GM21381 (cell line): Measurements from ENCODE around the gene ELFN1.

Experiments used
- ATAC-seq: cut with Tn5 transposase; IDR thresholded peaks from one replicate; pipeline ENCODE4 v1.9.1; 2021; ENCODE audit warnings: mild to moderate bottlenecking, moderate library complexity; ENCODE audit not compliant: unreplicated experiment

The ELFN1 gene

DNA sequence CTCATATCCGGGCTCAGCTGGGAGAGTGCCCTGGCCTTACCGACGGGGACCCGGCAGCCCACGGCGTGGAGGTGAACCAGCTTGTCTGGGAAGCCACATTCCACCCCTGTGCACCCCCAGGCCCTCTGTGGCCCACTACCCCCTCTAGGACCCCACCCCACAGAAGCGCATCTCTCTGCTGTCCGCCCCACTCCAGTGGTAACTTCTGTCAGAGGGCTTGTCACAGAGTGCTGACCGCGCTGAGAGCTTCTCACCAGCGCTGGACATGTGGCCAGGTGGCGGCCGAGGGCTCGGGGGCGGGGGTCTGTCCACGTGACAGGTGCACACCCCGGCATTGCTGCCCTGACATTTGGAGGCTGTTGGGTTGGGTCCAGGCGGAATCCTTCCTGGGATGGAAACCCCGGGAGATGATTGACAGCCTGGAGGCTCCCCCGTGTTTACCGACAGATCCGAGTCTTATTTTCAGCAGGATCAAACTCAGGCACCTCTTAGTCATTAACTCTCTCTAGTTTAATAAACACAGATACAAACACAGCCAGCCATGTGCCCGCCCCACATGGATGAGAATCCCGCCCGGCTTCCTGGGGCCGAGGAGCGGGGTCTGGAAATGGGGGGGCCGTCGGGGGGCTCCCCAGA, 5.1 kb downstream of the ELFN1 start:
- ATAC-seq, result no peak

DNA sequence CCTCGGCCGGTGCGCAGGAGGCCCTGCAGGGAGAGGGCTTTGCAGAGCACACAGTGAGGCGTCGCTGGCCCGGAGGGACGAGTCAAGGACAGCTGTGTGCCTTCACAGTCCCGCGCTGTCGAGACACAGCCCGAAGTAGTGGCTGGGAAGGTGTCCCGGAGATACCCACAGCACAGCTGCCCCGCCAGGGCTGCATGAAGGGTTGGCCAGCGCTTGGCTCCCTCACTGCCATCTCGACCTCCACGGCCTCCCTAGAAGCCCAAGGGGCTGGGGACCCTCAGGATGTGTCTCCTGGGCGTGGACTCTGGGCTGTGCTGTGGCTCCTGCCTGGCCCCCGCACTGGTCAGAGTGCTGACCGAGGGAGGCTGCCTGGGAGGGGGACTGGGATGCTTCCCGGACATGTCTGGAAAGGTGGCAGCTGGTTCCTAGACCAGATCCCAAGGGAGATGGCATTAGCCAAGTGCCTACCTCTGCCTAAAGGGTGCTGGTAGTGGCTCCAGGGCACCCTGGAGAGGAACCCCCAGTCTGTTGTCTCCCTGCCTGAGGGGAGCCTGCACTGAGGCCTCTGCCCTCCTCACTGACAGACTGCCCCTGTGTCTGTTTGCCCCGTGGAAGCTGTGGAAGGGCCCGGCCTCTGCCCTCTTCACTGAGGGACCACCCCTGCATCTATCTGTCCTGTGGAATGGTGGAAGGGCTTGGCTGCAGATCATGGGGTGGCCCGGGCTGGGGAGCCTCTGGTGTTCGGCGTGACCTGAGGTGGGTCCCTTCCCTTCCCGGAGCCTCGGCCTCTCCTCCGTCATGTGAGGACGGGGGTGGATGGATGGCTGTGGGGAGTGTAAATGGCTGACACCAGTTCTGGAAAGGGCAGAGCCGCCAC, 5.8 kb downstream of the ELFN1 start:
- no peak for ATAC-seq

DNA sequence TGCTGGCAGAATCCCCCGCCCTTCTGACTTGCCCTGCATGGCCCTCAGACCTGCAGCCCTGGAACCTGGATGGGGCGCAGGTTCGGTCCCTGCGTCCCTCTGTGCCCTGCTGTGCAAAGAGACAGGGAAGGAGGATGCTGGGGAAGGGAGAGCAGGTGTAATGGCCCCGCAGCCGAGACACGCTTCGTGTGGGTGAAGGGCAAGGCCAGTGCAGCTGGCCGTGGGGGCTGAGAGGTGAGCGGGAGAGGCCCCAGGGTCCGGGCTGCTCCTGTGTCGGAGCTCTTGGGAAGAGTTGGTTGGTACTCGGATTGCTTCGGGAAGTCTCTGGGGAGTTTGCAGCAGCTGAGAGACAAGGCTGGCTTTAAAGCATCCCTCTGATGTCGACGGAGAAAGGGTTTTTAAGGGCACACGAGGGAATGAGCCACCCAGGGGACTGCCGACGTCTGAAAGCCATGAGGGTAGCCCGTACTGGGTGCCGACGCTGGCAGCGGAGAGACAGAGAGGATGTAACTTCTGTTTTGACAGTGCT, 6.5 kb downstream of the ELFN1 start:
- ATAC-seq, result no peak

DNA sequence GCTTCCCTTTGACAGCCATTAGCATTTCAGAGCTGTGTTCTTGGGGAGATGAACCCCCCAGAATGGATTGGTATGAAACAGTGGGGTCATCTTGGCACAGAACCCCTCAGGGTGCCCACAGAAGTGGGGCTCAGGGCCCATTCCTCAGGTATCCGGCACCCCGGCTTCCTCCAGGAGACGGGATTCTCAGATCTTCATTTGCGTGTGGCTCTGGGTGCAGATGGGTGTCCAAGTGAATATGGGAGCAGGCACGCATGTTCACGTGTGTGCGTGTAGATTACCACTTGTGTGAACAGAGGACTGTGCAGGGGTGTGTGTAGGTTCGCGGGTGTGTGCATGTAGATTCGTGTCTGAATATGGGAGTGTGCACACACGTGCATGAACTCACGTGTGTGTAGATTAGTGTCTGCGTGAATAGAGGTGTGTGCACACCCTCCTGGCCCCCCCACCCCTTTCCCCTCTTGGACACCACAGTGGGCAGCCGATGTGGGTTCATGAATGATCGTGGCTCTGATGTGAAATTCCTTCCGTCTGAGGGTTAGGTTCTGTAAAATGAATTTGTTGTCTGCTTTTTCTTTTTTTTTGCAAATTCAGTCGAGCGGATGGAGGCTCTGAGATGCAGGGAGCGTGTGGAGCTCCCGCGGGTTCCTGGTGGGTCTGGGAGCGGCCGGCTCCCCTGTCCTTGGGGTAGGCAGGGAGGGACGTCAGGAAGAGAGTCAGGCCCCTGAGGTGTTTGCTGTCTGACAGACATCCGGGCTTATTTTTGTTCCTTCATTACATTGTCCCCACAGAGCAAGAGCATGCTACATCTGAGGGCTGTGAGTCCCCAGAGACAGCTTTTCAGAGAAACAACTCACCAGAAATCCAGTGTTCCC, 7.4 kb downstream of the ELFN1 start:
- ATAC-seq, result no peak

DNA sequence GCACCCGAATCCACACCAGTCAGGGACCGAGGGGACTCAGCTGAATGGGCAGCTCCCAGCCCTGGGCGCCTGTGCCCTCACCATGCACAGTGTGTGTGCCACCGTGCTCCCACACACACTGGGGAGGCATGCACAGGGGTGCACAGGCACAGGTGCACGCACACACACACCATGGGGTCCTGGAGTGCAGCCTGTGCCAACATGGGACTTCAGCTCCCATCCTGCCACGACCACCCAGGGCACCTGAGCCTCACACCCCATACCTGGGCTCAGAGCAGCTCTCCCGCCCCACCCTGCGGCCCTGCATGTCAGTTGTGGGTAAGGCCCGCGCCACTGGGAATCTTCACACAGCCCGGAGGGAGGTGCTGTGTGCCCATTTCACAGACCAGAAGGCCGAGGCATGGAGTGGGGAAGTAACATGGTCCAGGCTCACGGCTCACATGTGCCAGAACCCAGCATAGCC, 8.0 kb downstream of the ELFN1 start:
- ATAC-seq, result no peak

DNA sequence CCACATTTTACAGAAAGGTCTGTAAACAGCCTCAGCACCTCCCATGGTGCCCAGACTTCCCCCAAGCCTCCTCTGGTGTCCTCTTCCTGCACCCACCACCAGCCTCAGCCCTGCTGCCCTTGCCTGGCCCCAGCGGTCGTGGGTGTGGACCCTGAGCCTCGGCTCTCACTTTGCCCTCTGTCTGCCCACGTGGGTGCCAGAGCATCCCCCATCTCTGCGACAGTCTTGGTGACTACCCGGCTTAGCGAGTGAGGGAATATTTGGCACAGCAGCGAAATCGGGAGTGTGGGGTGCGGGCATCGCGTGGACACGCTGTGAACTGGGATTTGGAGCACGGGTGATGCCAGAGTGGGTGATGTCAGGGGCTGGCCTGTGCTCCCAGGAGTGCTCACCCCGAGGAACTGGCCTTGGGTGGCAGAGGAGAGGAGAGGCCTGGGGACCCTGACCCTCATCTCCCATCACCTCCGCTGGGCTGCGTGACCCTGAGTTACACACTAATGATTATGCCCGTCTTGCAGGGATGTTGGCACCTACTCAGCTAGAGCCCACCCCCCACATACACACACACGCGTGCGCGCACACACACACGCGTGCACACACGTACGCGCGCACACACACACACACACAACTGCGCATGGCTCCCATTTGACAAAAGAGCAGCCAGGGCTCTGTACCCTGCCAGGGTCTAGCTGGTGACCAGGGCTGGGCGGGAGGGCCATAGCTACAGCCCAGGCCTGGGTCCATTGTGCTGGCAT, 8.7 kb downstream of the ELFN1 start:
- no peak for ATAC-seq

DNA sequence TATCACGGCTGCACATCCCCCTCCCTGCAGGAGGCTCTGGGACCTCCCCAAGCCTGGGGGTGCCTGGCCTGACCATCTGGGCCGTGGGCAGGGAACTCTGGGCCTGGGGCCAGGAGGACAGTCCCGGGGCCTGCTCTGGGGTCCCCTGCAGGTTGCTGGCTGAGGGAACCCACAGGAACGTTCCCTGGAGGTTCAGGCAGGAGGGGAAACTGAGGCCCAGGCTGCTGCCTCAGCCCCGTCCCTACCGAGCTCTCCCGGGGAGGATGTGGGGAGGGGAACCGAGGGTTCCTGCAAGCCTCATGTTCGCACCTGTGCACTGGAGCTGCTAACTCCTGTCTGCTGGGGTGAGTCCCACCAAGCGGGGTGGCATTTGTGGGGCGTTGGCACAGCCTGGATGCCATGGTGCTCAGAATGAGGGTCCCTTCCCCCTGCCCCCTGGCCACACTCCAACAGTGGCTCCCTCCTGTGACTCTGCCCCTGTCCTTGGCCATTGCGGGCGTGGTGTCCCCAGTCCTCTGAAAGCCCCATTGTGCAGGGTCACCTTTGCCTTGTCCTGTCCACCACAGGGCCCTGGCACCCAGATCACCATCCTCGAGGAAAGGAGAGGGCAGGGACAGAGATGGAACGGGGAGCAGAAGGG, 9.4 kb downstream of the ELFN1 start:
- no peak for ATAC-seq

DNA sequence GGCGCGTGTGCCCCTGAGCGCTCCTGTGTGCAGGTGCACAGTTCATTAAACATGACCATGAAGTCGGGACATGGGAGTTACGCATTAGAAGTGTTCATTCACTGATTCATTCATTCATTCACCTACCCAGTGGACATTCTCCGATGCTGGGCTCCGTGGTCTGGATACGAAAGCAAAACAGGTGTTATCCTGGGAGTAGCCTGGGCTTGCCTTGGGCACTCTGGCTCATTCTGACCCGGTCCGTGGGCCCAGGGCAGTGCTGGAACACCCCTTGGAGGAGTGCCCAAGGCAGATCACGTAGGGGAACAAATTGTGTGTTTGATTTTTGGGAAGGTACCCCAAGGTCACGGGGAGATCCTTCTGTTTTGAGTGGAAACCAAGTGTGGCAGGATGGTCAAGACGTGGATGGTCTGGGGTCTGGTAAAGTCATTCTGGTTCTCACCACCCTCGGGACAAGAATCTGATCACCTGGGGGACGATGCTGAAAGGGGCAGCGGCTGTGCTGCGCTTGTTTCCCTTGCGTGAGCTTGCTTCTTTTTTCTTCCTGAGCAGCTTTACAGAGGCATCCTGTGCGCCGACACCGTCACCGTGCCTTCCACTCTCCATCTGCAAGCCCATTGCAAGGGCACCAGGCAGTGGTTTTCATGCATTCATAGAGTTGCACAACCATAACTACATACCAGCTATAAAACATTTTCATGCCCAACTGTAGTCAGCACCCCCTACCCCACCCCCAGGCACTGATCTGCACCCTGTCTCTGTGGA, 10.1 kb downstream of the ELFN1 start:
- ATAC-seq, result no peak

DNA sequence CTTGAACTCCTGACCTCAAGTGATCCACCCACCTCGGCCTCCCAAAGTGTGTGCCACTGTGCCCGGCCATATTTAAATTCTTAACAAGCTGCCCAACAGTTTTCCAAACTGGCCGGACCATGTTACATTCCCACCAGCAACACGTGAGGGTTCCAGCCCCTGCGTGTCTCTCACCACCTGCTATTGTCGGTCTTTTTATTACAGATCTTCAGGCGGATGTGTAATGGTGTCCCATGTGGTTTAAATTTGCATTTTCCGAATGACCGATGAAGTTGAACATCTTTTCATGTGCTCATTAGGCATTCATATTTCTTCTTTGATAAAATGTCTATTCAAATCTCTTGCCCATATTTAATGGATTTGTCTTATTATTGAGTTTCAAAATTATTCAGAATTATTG, 11.5 kb downstream of the ELFN1 start:
- no peak for ATAC-seq

DNA sequence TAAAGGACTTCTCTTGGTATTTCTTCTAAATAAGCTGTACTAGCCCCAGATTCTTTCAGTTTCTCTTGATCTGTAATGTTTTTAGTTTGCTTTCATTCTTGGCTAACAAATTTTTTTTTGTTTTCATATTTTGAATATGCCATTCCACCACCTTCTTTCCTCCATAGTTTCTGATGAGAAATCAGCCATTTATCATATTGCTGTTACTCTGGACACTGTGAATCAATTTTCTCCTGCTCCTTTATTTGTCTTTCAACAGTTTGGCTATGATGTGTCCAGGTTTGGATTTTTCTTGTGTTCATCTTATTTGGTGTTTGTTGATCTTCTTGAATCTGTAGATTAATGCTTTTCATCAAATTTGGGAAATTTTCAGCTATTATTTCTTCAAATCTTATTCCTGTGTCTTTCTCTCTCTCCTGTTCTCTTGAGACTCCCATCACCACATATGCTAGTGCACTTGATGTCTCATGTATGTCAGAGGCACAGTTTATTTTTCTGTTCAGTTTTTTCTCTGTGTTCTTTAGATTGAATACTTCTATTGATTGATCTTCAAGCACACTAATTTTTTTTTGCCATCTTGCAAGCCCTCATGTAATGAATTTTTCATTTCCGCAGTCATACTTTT, 15.0 kb downstream of the ELFN1 start:
- ATAC-seq, result no peak

DNA sequence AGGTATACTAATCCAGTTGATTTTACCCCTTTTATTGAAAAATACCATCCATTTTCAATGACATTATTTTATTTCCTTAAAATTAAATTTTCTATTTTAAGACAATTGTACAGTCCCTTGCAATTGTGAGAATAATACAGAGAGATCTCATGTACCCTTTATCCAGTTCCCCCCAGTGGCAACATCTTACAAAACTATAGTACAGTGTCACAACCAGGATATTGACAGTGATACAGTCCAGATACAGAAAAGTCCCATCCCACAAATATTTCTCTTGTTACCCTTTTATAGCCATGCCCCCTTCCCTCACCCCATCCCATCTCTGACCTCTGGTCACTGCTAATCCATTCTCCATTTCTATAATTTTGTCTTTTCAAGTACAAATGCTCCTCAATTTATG, 18.5 kb downstream of the ELFN1 start:
- ATAC-seq, result no peak

DNA sequence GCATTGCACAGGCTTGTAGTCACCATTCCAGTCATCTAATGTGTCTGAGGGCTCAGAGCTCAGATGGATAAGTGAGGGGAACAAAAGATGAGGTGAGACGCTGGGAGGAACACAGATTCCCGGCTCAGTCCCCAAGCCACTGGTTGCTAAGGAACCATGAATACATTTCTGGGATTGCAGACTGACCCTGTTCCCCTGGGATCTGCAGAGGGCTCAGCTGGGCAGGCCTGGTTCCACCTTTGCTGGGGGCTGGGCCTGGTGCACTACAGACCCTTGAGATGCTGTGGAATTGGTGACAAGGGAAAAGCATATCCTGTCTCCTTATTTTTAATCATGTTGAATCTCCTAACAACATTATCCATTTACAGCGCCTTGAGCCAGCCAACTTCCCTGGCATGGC, 19.2 kb downstream of the ELFN1 start:
- no peak for ATAC-seq

DNA sequence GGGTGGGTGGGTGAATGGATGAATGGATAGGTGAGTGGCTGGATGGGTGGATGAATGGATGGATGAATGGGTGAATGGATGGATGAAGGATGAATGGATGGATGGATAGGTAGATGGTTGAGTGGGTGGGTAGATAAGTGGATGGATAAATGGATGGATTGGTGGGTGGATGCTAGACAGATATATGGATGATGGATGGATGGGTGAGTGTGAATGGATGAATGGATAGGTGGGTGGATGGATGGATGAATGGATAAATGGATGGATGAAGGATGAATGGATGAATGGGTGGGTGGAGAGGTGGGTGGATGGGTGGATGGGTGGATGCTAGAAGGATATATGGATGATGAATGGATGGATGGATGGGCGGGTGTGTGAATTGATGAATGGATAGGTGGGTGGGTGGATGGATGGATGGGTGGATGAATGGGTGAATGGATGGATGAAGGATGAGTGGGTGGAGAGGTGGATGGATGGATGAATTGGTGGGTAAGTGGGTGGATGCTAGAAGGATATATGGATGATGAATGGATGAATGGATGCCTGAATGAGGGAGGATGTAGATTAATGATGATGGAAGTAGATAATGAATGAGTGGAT, 20.4 kb downstream of the ELFN1 start:
- ATAC-seq, result no peak

DNA sequence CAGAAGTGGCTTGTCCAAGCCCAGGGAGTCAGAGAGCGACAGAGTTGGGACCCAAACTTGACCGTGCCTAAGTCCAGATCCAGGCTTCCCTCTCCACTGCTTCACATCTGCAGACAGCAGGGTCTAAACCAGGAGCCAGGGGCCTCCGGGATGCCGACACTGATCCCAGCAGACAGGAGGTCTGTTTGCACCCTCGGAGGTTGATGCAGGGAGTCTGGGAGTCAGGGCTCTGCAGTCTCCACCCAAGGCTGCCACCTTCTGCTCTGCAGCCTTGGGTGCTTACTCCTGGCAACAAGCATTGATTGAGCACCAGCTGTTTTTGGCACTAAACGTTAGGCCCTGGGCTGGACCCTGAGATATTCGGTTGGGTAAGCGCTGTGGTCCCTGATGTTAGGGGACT, 21.0 kb downstream of the ELFN1 start:
- ATAC-seq, result no peak

DNA sequence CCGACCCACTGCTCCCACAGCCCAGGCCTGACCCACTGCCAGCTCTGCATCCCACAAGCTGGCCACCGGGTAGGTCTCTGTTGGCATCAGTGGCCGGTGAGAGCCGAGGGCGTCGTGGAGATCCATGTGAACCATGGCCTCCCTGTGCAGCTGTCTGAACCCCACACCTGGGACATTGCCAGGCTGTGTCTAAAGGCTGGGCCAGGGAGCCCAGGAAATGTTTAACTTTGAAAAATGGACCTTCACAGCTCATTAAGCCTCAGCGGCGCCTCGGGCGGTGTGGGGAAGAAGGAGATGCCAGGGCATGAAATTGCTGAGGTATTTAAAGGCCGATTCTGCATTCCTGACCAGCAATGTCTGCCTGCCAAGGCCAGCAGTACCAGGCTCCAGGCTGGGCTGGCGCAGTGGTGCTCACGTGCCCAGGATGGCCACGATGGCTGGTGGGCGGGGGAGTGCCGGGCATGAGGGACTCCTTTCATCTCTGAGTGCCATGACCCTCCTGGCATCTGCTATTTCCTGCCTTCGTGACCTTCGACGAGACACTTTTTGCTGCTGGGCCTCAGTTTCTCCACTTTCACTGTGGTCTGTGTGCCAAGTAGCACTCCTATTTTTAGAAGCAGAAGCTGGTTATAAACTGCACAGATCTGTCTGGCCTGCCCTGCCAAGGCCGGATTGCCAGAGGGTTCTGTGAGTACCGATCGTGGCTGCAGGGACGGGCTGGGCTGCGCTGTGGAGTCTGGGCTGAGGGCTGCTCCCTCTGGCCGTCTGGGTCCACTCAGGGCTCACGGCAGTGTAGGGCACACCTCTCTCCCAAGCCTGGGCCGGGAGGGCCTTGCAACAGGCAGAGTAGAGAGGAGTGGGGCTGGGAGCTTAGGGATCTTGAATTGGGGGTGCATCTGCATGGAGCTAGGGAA, 21.8 kb downstream of the ELFN1 start:
- no peak for ATAC-seq

DNA sequence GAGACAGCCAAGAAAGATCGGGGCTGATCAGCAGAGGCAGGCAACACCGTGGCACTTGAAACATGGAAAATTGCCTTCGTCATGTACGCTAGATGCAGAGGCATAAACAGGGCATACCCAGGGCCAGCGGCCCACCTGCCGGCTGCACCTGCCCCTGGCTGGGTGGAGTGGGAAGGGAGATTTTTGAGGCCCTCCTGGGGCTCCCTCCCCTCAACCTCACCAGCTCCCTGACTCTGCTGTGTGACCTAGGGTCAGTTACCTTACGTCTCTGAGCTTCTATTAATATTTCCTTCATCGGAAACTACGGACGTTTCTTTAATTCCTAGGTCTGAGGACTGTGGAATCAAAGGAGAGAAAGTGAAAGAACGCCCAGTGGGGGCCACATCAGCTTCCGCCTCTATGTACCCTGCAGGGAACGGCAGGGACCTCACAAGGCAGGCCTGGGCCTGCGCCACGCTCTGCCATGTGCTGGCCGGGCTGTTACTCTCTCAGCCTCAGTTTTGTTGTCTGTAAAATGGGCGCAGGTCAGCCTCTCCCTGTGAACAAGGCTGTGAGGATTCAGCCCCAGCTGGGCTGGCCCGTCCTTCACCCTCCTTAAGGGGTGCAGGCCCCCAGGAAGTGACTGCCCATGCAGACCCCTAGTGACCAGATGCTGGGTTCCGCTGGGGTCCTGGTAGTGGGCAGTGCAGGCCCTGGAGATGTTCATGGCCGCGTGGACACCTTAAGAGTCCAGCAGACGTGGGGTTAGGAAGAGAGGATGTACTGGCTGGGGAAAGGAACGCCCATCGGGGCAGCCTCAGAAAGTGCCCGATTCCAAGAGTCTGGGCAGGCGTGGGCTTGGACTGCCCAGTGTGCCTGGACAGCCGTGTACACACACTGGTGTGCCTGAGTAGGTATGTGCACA, 22.7 kb downstream of the ELFN1 start:
- no peak for ATAC-seq
